GM18499 (cell line): ENCODE results near the gene KLRF1.
"Not testable (repeated sequence)": the region's sequence is repeated elsewhere in the genome, so short reads cannot be mapped to it uniquely, and the experiment has no call there.

Experiments
- ATAC-seq: cut with Tn5 transposase; IDR thresholded peaks from one replicate; pipeline ENCODE4 v1.9.1; 2021; ENCODE audit warnings: moderate number of reproducible peaks; ENCODE audit not compliant: insufficient read depth, unreplicated experiment

Gene KLRF1

DNA sequence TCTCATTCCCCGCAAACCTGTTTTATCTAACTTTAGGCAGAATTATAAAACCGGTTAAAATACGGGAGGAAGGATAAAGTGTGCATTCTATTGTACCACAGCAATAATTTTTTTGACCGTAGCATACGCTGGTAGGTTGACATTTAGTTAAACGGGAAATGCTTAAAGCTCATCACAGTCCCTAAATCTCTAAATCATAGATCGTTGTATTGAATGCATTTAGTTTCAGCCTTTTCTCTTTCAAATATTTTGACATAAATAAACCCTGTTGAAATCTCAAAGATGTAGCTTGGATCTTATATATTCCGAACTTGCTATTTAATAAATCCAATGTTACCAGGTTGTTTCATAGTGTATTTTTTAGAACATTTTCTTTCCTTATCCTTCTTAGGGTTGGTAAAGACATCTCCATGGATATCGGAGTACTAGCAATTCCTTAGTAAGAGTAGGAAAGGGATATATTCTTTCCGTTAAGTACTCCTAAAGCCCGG lies 41.1 kb downstream of the KLRF1 start:
- no peak for ATAC-seq

DNA sequence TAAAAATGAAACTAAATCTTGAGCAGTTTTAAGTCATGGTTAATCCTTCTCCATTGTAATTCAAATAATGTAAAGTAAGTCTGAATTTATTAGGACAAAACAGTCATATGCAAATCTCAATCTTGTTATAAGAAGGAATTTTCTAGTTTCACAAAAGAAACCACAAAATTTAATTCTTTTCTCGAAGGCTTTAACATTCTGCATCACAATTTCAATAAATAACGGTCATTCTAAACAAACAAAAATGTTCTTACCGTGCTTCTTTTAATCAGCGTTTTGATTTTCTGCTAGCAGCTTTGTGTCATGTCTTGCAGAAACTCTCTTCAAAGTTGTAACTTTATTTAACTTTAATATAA lies 41.6 kb downstream of the KLRF1 start:
- ATAC-seq: no peak

DNA sequence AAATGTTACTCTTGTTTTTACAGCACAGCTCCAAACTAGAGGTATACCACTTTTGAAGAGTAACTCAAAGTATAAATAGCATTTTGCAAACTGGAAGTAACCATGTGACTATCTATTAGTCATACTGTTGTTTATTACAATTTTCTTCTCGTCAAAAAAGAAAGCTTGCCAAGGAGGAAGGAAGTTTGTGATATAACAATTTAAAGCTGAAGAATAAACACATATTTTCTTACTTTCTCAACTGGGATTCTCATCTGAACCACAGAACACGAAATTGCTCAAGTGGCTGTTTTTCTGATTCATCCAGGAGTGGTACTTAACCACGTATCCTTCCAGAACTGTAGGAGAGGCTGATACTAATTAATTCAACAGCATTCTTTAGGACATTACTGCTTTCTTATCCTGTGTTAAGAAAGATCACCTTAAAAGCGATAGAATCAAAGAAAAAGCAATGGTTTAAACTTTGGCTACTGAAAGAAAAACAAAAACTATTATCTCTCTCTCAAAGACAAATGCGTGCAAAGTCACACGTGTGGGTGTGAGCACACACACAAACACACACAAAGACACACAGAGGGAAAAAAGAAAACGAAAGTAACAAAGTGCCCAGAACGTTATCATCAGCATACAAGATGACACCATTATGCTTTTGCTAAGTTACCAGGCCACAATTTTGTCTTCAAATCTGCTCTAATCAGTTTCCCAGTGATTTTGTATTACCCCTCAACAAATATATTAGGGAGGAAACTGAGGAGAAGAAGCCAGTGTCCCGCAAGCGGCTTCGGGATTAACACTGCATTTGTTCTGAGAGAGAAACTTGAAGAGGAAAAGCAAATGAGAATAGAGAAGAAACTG lies 42.3 kb downstream of the KLRF1 start, which contains the start of gene CLEC2B:
TSS of gene CLEC2B (minus strand) at position 48 of the 855 bp plus-strand sequence.
- ATAC-seq: no peak

DNA sequence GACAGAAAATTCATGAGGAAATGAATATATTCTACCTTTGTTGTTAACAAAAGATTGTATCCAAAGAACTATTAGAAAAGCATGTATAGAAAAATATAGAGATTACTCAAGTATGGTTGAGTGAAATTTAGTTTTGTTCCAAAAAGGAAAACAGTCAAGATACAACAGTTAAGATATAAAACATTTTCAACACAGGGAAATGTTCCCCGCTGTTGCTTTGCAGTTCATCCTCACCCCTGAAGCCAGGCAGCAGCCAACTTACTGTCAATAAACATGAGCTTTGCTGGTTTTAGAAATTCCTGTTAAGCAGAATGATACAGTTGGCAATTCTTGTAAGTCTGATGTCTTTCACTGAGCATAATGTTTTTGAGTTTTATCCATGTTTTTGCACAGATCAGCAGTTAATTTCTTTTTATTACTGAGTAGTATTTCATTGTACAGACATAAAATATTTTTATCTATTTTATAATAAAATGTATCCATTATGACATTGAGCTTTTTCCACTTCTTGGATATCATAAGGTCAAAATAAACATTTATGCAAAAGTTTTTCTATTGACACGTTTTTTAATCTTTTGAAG lies 43.1 kb downstream of the KLRF1 start:
- ATAC-seq: no peak

DNA sequence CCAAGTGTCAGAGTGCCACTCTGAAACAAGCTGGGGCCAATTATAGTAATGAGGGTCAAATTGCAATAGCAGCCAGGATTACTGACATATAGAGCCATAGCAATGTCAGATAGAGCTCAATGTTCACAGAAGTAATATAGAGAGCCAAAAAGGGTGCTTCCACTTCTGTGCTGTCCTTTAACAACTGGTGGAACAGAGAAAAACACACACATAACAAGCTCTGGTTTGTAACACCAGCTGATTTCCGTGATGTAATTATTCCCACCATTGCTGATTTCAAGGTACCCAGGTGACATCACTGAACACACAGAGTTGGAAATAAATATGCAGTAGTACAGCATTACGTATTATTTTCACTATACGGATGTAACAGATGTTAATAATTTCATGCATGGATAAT lies 44.9 kb downstream of the KLRF1 start:
- ATAC-seq: no peak

DNA sequence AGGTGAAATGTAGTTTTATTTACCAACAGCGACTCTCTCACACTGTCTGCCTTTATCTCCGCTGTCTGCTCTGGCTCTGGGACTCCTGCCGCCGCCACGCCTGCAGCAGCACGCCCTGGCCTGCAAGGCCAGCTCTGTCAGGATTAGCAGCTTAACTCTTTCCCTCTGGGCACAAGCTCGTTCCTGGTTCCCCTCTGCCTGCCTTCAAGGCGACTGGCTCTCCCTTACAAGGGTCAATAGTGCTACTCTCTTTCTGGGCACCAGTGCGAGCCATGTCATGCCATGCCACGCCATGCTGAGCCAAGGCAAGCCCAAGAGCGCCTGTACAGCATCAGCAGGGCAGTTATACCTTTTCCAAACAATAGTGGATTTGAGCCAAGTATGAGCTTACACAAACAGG lies 45.5 kb downstream of the KLRF1 start:
- ATAC-seq: no peak

DNA sequence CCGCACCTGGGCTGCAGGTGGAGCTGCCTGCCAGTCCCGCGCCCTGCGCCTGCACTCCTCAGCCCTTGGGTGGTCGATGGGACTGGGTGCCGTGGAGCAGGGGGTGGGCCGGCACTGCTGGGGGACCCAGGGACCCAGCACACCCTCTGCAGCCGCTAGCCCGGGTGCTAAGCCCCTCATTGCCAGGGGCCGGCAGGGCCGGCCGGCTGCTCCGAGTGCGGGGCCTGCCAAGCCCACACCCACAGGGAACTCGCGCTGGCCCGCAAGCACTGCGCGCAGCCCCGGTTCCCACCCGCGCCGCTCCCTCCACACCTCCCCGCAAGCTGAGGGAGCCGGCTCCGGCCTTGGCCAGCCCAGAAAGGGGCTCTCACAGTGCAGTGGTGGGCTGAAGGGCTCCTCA lies 48.8 kb downstream of the KLRF1 start:
- not testable (repeated sequence) for ATAC-seq

DNA sequence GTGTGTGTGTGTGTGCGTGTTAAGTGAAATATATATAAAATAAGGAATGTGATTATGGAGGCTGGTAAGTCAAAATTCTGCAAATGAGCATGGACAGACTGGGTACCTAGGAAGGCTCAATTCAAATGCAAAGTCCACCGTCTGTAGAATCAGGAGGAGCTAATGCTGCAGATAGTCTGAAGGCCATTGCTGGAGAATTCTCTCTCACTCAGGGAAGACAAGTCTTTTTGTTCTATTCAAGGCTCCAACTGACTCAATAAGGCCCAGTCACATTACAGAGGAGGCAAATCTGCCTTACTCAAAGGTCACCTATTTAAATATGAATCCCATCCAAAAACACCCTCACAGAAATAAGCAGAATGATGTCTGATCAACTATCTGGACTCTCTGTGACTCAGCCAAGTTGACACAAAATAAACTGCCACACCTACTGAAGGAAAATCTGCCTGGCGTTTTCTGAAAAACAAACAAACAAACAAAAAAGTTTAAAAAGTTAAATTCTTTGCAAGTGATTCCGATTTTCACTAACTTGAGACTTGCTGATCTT lies 53.3 kb downstream of the KLRF1 start:
- ATAC-seq: no peak

DNA sequence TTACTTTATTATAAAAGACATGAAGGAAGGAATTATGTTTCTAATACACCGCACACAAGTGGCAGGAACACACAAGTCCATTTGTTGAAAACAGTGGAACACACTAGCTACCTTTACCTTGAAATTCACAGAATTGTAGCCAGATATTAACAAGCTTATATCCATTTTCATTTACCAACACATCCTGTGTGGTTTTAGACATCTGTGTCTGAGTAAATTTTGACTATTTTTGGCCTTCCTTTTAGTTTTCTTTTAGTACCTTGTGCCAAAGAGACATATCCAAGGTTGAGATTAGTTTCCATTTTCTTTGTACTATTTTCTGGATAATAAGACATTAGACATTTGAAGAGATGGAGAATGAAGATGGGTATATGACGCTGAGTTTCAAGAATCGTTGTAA lies 54.0 kb downstream of the KLRF1 start, which contains the start of gene KLRF2:
TSS of gene KLRF2 (plus strand) at position 244 of the 400 bp plus-strand sequence. CDS start at position 351, 107 bp downstream.
- no peak for ATAC-seq

DNA sequence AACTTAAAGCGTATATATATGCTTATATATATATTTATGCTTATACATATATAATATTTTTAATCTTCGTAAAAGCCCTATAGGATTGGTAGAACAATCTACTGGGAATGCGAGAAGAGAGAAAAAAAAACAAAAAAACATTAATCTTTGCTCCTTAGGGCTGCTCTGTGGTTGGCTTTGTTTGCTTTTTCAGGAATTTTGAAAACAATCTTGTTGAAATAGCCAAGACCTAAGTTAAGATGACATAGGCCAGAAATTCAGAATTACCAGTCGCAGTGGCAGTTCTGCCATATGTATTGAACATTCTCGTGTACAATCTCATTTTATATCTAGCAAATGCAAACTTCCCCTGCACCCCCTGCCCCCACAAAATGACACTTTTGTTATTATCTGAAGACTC lies 54.7 kb downstream of the KLRF1 start:
- no peak for ATAC-seq

DNA sequence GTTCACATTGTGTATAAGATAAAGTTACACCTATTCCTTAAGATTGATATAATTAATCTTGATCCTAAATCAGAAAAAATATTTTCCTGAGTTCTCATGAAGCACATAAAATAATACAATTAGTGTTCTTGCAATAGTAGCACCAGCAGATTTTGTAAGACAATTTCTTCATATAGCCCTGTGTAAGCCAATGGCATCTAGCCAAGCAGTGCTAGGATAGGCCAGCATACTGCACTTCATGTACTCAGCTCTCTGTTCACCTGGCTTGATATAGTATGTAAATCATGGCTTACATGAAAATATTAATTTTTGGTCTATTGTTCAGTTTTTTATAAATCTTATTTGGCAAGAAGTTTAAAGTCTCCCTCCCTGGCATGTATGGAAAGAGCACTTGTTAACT lies 55.9 kb downstream of the KLRF1 start:
- ATAC-seq: no peak

DNA sequence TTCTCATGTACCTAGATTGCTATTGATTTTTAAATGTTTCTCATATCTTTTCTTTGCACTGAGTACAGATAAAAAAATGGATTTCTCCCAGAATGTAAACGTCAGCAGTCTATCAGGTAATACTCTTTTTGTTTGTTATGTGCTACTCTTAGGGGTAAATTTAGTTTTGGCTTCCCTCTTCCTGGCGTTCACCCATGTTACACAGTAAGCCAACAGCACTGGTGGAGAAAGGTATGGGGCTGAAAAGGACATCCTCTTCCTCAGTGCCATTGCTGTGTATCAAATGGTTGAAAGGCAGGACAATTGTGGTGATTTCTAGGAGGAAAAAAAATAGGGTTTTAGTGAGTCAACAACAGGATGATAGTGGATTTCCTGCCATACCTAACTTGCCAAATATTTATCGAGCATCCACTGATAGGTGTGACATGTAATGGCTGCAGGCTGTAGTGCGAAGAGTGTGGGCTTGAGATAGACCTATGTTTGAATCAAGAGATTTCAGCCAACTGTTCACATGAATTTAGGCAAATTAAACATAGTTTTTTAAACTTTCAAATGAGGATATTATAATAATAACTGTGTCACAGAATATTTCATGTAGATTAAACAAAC lies 61.5 kb downstream of the KLRF1 start:
- ATAC-seq: no peak
